Measurements from ENCODE around the gene ACIN1. TPM values are rescaled to one million over a fixed set of nuclear protein-coding genes. Genes with fewer than 3 reads are reported as not detected.

ACIN1 gene
- total RNA-seq, 1 experiment from 2014 or later, result 333 TPM

DNA sequence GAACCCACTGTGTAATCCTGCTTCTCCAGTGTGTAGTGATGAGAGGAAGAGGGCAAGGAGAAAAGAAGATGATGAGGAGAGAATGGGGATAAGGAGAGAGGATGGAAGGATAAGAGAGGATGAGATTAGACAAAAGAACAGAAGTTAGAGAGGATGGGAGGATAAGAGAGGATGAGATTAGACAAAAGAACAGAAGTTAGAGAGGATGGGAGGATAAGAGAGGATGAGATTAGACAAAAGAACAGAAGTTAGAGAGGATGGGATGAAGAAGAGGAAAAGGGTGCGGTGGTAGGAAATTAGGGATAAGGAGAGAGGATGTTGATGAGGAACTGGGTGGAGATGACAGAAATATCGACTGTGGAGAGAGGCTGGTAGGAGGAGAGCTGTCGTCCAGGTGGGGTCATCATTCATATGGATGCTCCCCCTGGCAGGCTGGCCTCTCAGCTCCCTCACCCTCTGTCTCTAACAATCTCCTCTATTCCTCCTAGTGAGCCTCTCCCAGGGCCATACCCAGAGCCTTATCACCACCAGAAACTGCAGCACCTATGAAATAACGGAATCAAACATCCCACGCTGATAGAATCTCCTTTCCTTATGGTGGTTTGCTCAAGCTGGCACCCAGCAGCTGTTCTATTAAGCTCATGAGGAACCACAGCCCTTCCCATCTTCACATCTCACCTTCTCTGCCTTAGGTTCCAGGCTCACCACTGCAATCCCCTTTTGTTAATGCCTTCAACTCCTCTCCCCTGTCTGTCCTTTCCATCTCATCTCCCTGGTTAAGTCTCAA, 15.8 kb upstream of the ACIN1 start:
- no peaks in the 10 kb centered on the region for H3K79me1 ChIP-seq (ENCODE audit: insufficient read depth, low read depth, low read length, poor library complexity, severe bottlenecking)
- no peak overlapping the region for H2AFZ ChIP-seq (ENCODE audit: low read length)
- no peaks in the 10 kb centered on the region for H3K9me3 ChIP-seq (ENCODE audit: control insufficient read depth, low read depth, low read length)
- peaks cover 2% of the 10 kb centered on the region; the same call in 1 of the 2 replicates for H3K4me1 ChIP-seq (ENCODE audit: insufficient read depth, low read length)
- H4K5ac ChIP-seq (ENCODE audit: insufficient read length, low read depth, low read length), result no peak overlapping the region
- no peak overlapping the region for H3K27ac Mint-ChIP-seq
- no peak overlapping the region for H3K18ac ChIP-seq (ENCODE audit: insufficient read length, low read depth, low read length)
- no peak overlapping the region for H3K27ac ChIP-seq (ENCODE audit: insufficient read length, low read depth, low read length)
- DNase-seq, result no peak
- H2BK15ac ChIP-seq (ENCODE audit: low read depth, low read length), result no peak overlapping the region
- no peak overlapping the region for H3K4me2 ChIP-seq (ENCODE audit: insufficient read depth, insufficient read length, low read length)
- H3K23ac ChIP-seq (ENCODE audit: insufficient read length, low read depth, low read length), result no peak overlapping the region
- TF ChIP-seq, protein P1, sequence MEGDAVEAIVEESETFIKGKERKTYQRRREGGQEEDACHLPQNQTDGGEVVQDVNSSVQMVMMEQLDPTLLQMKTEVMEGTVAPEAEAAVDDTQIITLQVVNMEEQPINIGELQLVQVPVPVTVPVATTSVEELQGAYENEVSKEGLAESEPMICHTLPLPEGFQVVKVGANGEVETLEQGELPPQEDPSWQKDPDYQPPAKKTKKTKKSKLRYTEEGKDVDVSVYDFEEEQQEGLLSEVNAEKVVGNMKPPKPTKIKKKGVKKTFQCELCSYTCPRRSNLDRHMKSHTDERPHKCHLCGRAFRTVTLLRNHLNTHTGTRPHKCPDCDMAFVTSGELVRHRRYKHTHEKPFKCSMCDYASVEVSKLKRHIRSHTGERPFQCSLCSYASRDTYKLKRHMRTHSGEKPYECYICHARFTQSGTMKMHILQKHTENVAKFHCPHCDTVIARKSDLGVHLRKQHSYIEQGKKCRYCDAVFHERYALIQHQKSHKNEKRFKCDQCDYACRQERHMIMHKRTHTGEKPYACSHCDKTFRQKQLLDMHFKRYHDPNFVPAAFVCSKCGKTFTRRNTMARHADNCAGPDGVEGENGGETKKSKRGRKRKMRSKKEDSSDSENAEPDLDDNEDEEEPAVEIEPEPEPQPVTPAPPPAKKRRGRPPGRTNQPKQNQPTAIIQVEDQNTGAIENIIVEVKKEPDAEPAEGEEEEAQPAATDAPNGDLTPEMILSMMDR (conservative IDR thresholded peaks at IDR 0.05), result no peak
- no peaks in the 10 kb centered on the region for H3K79me2 ChIP-seq (ENCODE audit: insufficient read depth, low read length)
- no peaks in the 10 kb centered on the region for H4K20me1 ChIP-seq (ENCODE audit: control insufficient read depth, insufficient read depth, insufficient read length)
- H3K4me3 Mint-ChIP-seq, result no peak overlapping the region
- peaks cover 29 to 31% of the 10 kb centered on the region in 2 experiments for H3K4me1 Mint-ChIP-seq
- H2BK20ac ChIP-seq (ENCODE audit: low read depth, low read length, poor library complexity, severe bottlenecking), result no peak overlapping the region
- H2AK5ac ChIP-seq (ENCODE audit: insufficient read length, low read length), result no peak overlapping the region
- 100% methylated on average over 1 of the region's 5 CpGs for WGBS (ENCODE audit: extremely low coverage, insufficient read length, low lambda C conversion rate)
- H2BK12ac ChIP-seq (ENCODE audit: insufficient read length, low read depth, low read length), result no peak overlapping the region
- no peaks in the 10 kb centered on the region for H3K23me2 ChIP-seq (ENCODE audit: insufficient read length, low read depth, low read length, poor library complexity, severe bottlenecking)
- H3K14ac ChIP-seq (ENCODE audit: insufficient read depth, low read length), result no peak overlapping the region
- no peak overlapping the region for H4K8ac ChIP-seq (replicated peaks; ENCODE audit: insufficient read length, low read depth, low read length)
- no peak overlapping the region for H2BK120ac ChIP-seq (ENCODE audit: low read depth, low read length, poor library complexity, severe bottlenecking)
- no peaks in the 10 kb centered on the region for H3K27me3 ChIP-seq (ENCODE audit: insufficient read depth, low read length)
- H3K27me3 Mint-ChIP-seq (ENCODE audit: low read depth), result peaks cover 17% of the 10 kb centered on the region
- peaks cover 8 to 9% of the 10 kb centered on the region in 2 experiments for H3K9me3 Mint-ChIP-seq
- H3K9ac ChIP-seq (ENCODE audit: extremely low read depth, insufficient read length, low read length), result no peak overlapping the region
- peaks cover 0 to 3% (median 0%) of the 10 kb centered on the region in 3 experiments; a peak in 1 of 7 replicates for H3K36me3 Mint-ChIP-seq (ENCODE audit: insufficient read depth in 1 of 3, low read depth in 3 of 3)
- no peak overlapping the region for H3K56ac ChIP-seq (ENCODE audit: insufficient read length, low read depth, low read length)
- no peak overlapping the region for H4K91ac ChIP-seq (ENCODE audit: insufficient read length, low read depth, low read length)
- no peak overlapping the region for H3T11ph ChIP-seq (ENCODE audit: low read length)
- no peak overlapping the region for H2BK5ac ChIP-seq (ENCODE audit: insufficient read length, low read length)
- H3K4ac ChIP-seq (ENCODE audit: low read depth, low read length), result no peak overlapping the region
